Activated naive CD4-positive, alpha-beta T cell treated with anti-CD3 and anti-CD28 coated beads, Interleukin-2, amount 50 U/mL, for 16 hours (primary cell): Measurements from ENCODE around the gene ELF2.
"Not testable (repeated sequence)": the region's sequence is repeated elsewhere in the genome, so short reads cannot be mapped to it uniquely, and the experiment has no call there.

ENCODE experiments used
- DNase-seq: peaks from one replicate; pipeline ENCODE4 v3.0.0-alpha.2; 2020

ELF2 gene

DNA sequence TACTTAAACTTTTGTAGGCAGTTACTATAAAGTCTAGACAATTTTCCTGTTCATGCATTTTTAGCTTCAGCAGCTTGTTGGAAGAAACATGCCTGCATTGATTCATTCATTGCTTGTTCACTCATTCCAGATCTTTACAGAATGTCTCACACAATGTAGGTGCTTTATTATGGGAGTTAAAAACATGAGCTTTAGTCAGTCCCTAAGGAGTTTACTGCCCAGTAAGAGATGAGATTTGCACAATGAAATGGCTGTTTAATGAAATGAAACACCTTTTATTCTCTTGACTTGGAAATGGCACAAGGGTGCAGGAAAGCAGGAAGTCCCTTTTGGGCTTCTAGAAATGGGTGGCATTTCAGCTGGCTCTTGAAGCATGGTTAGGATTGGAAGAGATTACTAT, 158.5 kb downstream of the ELF2 start:
- DNase-seq, result no peak

DNA sequence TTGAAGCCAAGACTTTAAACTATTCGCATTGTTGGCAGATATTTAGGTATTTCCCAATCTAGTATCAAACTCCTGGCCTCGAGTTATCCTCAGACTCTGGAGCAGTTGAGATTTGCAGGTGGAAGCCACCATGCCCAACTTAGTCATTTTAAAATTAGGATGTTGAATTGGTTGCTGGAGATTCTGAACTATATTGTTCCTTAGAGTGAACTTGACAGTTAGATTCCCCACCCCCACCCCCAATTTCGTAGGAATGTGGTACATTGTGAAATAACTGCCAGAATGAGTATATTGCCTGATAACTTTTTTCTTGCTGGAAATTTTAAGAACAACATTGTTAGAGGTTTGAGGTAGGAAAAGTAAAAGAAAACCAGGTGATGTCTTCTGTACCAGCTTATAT, 159.2 kb downstream of the ELF2 start:
- DNase-seq, result no peak

DNA sequence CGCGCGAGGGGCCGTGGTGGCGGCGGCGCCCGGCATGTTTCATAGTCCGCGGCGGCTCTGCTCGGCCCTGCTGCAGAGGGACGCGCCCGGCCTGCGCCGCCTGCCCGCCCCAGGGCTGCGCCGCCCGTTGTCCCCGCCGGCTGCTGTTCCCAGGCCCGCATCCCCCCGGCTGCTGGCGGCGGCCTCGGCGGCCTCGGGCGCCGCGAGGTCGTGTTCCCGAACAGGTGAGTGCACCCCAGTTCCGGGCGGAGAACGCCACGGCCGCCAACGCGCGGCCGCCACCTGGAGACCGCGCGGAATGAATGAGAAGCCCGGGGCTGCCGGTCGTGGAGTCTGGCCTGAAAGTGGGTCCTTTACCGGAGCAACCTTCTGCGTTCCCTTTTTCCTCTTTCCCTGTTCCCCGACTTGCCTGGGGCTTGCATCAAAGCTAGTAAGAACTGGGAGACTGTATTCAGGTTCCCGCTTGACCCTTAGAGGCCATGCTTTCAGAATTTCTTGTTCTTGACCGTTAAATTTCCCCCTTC, 161.0 kb downstream of the ELF2 start:
- DNase-seq, result no peak

DNA sequence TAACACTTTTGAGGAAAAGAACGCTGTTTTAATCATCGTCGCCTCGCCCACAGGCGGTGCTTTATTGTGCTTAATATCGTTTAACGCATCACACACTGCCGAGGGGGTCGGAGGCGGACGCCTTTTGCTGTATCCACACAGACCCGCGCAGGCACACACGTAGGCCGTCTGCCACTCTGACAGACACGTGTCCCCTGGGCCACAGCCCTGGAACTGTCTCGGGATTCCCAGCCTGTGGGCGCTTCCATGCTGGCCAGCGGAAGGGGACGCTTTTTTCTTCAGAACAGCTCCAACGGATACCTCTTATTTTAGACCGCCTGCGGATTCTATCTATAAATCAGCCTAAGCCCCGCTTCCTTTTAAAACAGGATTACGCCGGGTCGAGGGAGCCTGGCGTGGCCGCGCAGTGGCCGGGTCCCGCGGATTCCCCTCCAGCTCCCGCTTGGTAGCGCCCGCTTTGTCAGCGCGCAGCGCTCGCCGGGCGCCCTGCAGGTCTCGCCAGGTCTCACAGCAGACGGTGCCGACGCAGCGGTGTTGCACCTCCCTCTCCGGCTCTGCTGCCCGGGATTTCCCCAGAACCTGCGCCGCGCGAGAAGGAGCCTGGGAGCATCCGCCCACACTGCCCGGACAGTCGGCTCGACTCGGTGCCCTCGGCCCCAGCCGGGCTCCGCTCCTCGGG, 161.6 kb downstream of the ELF2 start, which contains the start of gene NOCT:
Gene NOCT, plus strand, starts transcription at position 513 of the 679 bp plus-strand sequence. CDS start 201 bp downstream, outside the sequence.
- DNase-seq, result peak; percentile 94

DNA sequence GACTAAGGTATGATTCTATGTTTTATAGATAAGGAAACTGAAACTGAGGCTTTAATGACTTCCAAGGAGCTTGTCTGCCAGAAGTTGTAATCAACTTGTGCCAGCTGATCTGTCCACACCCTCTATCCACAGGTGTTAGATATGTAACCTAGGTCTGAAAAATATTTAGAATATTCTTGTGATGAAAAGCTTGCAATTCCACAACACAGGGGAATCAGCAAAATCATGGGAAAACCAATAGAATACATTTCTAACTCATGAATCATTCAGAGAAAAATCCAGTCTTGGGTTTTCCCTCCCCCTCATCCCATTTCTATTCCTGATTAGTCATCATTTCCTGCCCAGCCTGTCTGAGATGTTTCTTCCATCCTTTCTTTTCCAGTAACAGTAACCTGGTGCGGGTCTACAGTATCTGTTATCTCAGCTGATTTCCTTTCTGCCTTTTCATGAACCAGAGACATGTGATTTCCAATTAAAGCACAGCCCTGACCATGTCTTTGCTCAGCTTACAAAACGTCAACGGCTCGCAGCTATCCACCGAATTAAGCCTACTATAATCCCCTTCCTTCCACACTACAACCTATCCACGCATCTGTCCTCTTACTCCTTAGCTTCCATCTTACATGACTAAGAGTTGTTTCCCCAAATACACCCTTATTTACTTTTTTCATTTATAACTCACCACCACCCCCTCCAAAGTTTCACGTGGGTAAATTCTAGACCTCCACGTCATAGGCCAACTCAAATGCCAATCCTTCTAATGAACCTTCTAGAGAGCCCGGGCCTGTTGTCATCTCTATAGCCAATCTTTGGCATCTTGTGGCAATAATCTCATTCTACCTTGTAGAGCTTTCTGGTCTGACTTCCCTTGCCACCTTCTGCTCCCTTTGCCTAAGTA, 162.4 kb downstream of the ELF2 start:
- DNase-seq, result peak; percentile 14

DNA sequence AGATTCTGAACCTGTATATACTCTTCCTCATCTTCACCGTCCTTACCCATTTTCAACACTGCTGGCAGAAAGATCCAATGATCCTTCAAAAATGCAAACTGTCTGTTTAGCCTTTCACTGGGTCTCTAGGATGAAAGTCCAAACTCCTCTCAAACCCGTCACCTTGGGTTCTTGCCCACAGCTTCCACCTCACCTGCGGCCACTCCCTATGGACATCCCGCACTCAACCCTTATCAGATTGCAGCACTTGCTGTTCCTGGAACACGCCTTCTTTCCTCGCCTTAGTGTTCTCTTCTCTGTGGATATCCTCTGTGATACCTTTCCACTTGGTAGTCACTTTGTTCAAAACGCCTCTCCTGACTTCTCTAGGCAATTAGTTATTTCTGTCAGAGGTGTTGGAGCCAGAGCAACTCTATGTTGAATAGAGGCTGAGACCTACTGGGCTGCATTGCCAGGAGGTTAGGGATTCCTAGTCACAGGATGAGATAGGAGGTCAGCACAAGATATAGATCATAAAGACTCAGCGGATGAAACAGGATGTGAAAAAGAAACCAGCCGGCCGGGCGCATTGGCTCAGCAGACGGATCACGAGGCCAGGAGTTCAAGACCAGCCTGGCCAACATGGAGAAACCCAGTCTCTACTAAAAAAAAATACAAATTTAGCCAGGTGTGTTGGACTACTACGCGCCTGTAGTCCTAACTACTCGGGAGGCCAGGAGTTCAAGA, 165.6 kb downstream of the ELF2 start:
- DNase-seq, result no peak

DNA sequence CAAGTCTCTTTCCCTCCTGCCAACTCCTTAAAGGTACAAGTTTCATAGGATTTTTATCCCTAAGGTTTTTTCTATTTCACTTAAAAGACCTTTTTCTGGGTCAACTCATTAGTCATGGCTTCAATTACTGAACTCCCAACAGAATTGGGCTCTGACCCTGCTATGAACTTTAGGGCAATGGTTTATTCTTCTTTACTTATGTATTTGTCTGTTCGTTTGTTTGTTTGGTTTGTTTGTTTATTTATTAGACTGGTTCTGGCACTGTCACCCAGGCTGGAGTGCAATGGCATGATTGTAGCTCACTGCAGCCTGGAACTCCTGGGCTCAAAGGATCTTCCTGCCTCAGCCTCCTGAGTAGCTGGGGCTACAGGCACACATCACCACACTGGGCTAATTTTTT, 167.3 kb downstream of the ELF2 start:
- no peak for DNase-seq

DNA sequence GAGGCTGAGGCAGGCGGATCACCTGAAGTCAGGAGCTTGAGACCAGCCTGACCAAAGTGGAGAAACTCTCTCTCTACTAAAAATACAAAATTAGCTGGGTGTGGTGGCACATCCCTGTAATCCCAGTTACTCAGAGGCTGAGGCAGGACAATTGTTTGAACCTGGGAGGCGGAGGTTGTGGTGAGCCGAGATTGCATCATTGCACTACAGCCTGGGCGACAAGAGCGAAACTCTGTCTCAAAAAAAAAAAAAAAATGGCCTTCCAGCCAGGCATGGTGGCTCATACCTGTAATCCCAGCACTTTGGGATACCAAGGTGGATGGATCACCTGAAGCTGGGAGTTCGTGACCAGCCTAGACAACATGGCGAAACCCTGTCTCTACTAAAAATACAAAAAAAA, 168.7 kb downstream of the ELF2 start:
- DNase-seq, result not testable (repeated sequence)

DNA sequence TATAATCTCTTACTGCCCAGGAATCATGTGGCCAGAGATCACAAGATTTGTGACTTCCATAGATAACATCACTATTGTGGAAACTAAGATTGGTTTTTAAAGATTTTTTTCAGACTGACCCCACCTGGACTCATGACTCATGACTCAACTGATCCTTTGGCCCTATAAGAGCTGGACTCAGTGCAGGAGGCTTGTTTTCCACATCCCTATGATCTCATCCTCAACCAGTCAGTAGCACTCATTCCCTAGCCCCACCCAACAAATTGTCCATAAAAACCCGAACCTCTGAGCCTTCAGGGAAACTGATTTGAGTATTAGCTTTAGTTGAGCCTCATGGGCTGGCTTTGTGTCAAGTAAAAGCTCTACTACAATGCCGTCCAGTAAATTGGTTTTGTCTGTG, 169.4 kb downstream of the ELF2 start:
- DNase-seq, result no peak
